SK-N-SH (cell line): Measurements from ENCODE around the gene OSBPL7. TPM values are rescaled to one million over a fixed set of nuclear protein-coding genes. Genes with fewer than 3 reads are reported as not detected.

Experiments
- CTCF ChIA-PET: fragments of 300-600, 350-600 bp; formaldehyde crosslinking; extraction: SDS; loops from one replicate; lab custom pipeline; 2021; lab: Yijun Ruan, JAX
- POLR2A ChIA-PET: fragments of 350-600 bp; sonication (Branson Sonifier 250); formaldehyde crosslinking; extraction: SDS; loops from one replicate; lab custom pipeline; 2020; ENCODE audit warnings: antibody characterized with exemption, inconsistent platforms; lab: Yijun Ruan, JAX
- DNase-seq: peaks from one replicate; pipeline ENCODE4 v3.0.0; 2012
- H2AFZ ChIP-seq: fragments of 200-600 bp; sonication (generic); 2 replicates; pipeline ENCODE4 v1.8.1; 2016; ENCODE audit warnings: antibody characterized with exemption, mild to moderate bottlenecking, low read depth
- H3F3A ChIP-seq: fragments of 200-600 bp; sonication (generic); replicated peaks from 2 replicates; pipeline ENCODE3; 2016; ENCODE audit warnings: antibody characterized with exemption, mild to moderate bottlenecking; ENCODE audit not compliant: insufficient read depth
- H3K27ac ChIP-seq, 2 experiments: fragments of 200-500 bp in 1 of 2; fragments of 200-600 bp in 1 of 2; sonication (Bioruptor generic) in 1 of 2; sonication (generic), shearing (Covaris generic) in 1 of 2; 2 replicates each; pipeline versions ENCODE4 v1.5.1 to v1.6.1; 2014 to 2016; ENCODE audit warnings: low read depth in 2 of 2, inconsistent platforms in 1 of 2, low read length in 1 of 2, mild to moderate bottlenecking in 1 of 2, mixed read lengths in 1 of 2
- H3K27me3 ChIP-seq: fragments of 200-600 bp; sonication (generic), shearing (Covaris generic); 2 replicates; pipeline ENCODE4 v1.6.1; 2016; ENCODE audit warnings: mixed run types; ENCODE audit not compliant: insufficient read depth
- H3K36me3 ChIP-seq, 2 experiments: fragments of 200-500 bp in 1 of 2; fragments of 200-600 bp in 1 of 2; sonication (Bioruptor generic) in 1 of 2; sonication (generic) in 1 of 2; replicated peaks in 1 of 2; 2 replicates each; pipeline versions ENCODE3 to v1.5.1; 2014 to 2016; ENCODE audit warnings: low read length in 1 of 2, mild to moderate bottlenecking in 1 of 2; ENCODE audit not compliant: insufficient read depth in 2 of 2, control insufficient read depth in 1 of 2
- H3K4me1 ChIP-seq, 2 experiments: fragments of 200-500 bp in 1 of 2; fragments of 200-600 bp in 1 of 2; sonication (Bioruptor generic) in 1 of 2; sonication (generic), shearing (Covaris generic) in 1 of 2; 2 replicates each; pipeline versions ENCODE4 v1.5.1 to v1.6.1; 2014 to 2016; ENCODE audit warnings: low read depth in 1 of 2, low read length in 1 of 2, mixed run types in 1 of 2; ENCODE audit not compliant: insufficient read depth in 2 of 2, control insufficient read depth in 1 of 2
- H3K4me2 ChIP-seq: fragments of 200-600 bp; sonication (generic), shearing (Covaris generic); 2 replicates; pipeline ENCODE4 v1.6.1; 2017; ENCODE audit warnings: mixed run types
- H3K4me3 ChIP-seq, 2 experiments: fragments of 200-500 bp in 1 of 2; fragments of 200-600 bp in 1 of 2; sonication (Bioruptor generic) in 1 of 2; sonication (generic), shearing (Covaris generic) in 1 of 2; 2 replicates each; pipeline versions ENCODE4 v1.5.1 to v1.8.1; 2014 to 2016; ENCODE audit warnings: low read depth in 2 of 2, inconsistent platforms in 1 of 2, low read length in 1 of 2, mild to moderate bottlenecking in 1 of 2, mixed read lengths in 1 of 2, moderate library complexity in 1 of 2
- H3K79me2 ChIP-seq: fragments of 200-600 bp; sonication (generic); 2 replicates; pipeline ENCODE4 v1.8.1; 2017; ENCODE audit warnings: mild to moderate bottlenecking; ENCODE audit not compliant: insufficient read depth
- H3K9ac ChIP-seq: fragments of 200-600 bp; sonication (generic); 2 replicates; pipeline ENCODE4 v1.6.1; 2017; ENCODE audit warnings: mixed run types
- H3K9me2 ChIP-seq: fragments of 200-600 bp; sonication (generic); 2 replicates; pipeline ENCODE4 v1.6.1; 2017; ENCODE audit warnings: mixed run types
- H3K9me3 ChIP-seq: fragments of 200-600 bp; sonication (generic); 2 replicates; pipeline ENCODE4 v1.6.1; 2017; ENCODE audit warnings: mixed run types, mild to moderate bottlenecking, moderate library complexity
- H4K20me1 ChIP-seq: fragments of 200-600 bp; sonication (generic); 2 replicates; pipeline ENCODE4 v1.6.1; 2017; ENCODE audit warnings: mild to moderate bottlenecking, mixed run types; ENCODE audit not compliant: insufficient read depth
- EP300 ChIP-seq, 2 experiments: IDR thresholded peaks; 2 replicates each; pipeline versions ENCODE4 v1.4.0 to v1.6.1; 2012; ENCODE audit warnings: borderline replicate concordance in 1 of 2, low read depth in 1 of 2, low read length in 1 of 2
- EZH2phosphoT487 ChIP-seq: fragments of 200-600 bp; sonication (generic); IDR thresholded peaks from 2 replicates; pipeline ENCODE4 v1.6.1; 2017; ENCODE audit warnings: low read depth, mixed run types, mild to moderate bottlenecking, antibody characterized with exemption, moderate library complexity, borderline replicate concordance
- MXI1 ChIP-seq: IDR thresholded peaks from 2 replicates; pipeline ENCODE4 v1.6.1; 2012; ENCODE audit warnings: mild to moderate bottlenecking, low read depth, low read length, improper control_type of control experiment
- RCOR1 ChIP-seq: fragments of 150-350 bp; IDR thresholded peaks from 2 replicates; pipeline ENCODE4 v1.6.1; 2017; ENCODE audit warnings: antibody characterized with exemption, low read length
- RXRA ChIP-seq: IDR thresholded peaks from 2 replicates; pipeline ENCODE4 v1.4.0; 2012; ENCODE audit warnings: low read depth, mild to moderate bottlenecking, borderline replicate concordance
- SMC3 ChIP-seq: IDR thresholded peaks from 2 replicates; pipeline ENCODE4 v1.6.1; 2012; ENCODE audit warnings: low read depth, low read length, improper control_type of control experiment
- TCF12 ChIP-seq: IDR thresholded peaks from 2 replicates; pipeline ENCODE4 v1.4.0; 2012
- TEAD4 ChIP-seq: IDR thresholded peaks from 2 replicates; pipeline ENCODE4 v1.4.0; 2012; ENCODE audit warnings: mild to moderate bottlenecking, borderline replicate concordance; ENCODE audit not compliant: insufficient read depth
- WGBS: methylation state at CpG from one replicate; pipeline ENCODE4 v1.1.6; 2017; ENCODE audit warnings: low lambda C conversion rate; 5-methylcytosine and 5-hydroxymethylcytosine counted together
- polyA plus RNA-seq, 3 experiments: library from polyadenylated mRNA; depleted of rRNA; stranded (reverse); fragments of >200 nt; gene quantifications; 2 replicates each; pipeline ENCODE4 v1.2.3, GENCODE V29; 2012
- TF ChIP-seq, protein P1 (sequence below): IDR thresholded peaks from 2 replicates; pipeline ENCODE4 v1.6.1; 2012; ENCODE audit warnings: mild to moderate bottlenecking, low read depth, low read length, moderate library complexity
- TF ChIP-seq, protein P2 (sequence below): fragments of 150-350 bp; IDR thresholded peaks from 2 replicates; pipeline ENCODE4 v1.6.1; 2017; ENCODE audit warnings: antibody characterized with exemption, low read length, low read depth, borderline replicate concordance

Gene OSBPL7
- polyA plus RNA-seq, 1 of the 3 experiments (the other 2 are of a cell fraction) = 23.7 TPM

DNA sequence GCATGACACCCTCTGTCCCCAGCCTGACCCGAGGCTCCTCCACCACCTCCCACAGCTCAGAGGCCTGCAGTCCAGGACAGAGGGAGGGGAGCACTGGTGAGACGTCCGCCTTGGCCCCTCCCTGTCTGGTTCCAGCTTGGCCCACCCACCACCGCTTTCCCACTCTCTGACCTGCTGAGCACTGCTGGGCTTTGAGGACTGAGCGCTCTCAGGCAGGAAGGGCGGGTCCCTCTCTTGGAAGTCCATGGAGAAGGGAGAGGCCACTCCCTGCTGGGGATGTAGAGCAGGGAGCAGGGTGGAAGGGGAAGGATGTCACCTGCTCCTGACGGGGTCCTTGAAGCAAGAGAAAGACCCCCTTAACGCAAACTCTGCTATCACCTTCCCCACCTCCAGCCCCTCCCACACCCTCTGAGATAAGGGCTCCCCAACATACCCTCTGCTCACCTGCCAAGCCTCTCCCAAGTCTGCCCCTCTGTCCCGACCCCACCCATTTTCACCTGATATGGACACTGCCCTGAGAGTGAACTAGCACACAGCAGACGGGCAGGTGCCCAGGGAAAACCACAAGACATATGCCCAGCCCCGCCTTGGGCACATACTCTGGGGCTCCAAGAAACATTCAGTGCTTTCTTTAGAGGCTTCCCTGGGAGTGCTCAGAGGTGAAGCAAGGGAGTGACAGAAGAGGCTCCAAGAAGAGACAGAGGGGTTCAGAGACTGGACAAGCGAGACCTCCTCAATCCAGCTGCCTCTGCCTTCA lies 1.4 kb downstream of the OSBPL7 start (continued):
- TF ChIP-seq, protein P1, sequence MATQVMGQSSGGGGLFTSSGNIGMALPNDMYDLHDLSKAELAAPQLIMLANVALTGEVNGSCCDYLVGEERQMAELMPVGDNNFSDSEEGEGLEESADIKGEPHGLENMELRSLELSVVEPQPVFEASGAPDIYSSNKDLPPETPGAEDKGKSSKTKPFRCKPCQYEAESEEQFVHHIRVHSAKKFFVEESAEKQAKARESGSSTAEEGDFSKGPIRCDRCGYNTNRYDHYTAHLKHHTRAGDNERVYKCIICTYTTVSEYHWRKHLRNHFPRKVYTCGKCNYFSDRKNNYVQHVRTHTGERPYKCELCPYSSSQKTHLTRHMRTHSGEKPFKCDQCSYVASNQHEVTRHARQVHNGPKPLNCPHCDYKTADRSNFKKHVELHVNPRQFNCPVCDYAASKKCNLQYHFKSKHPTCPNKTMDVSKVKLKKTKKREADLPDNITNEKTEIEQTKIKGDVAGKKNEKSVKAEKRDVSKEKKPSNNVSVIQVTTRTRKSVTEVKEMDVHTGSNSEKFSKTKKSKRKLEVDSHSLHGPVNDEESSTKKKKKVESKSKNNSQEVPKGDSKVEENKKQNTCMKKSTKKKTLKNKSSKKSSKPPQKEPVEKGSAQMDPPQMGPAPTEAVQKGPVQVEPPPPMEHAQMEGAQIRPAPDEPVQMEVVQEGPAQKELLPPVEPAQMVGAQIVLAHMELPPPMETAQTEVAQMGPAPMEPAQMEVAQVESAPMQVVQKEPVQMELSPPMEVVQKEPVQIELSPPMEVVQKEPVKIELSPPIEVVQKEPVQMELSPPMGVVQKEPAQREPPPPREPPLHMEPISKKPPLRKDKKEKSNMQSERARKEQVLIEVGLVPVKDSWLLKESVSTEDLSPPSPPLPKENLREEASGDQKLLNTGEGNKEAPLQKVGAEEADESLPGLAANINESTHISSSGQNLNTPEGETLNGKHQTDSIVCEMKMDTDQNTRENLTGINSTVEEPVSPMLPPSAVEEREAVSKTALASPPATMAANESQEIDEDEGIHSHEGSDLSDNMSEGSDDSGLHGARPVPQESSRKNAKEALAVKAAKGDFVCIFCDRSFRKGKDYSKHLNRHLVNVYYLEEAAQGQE = no peak
- TF ChIP-seq SMC3 (no peak), RXRA (no peak), MXI1 (no peak), TEAD4 (no peak), TCF12 (no peak), RCOR1 (no peak), EZH2phosphoT487 (no peak)
- TF ChIP-seq, protein P2, sequence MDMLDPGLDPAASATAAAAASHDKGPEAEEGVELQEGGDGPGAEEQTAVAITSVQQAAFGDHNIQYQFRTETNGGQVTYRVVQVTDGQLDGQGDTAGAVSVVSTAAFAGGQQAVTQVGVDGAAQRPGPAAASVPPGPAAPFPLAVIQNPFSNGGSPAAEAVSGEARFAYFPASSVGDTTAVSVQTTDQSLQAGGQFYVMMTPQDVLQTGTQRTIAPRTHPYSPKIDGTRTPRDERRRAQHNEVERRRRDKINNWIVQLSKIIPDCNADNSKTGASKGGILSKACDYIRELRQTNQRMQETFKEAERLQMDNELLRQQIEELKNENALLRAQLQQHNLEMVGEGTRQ = no peak

- Histone ChIP-seq H3K9me3 (no peaks in the 10 kb centered on the region), H3K27me3 (no peaks in the 10 kb centered on the region), H3K36me3 (peaks cover 15 to 54% of the 10 kb centered on the region in 2 experiments), H2AFZ (no peak overlapping the region), H3K4me3 (no peak overlapping the region), H3F3A (peaks cover 7% of the 10 kb centered on the region), H3K9me2 (no peaks in the 10 kb centered on the region), H4K20me1 (no peaks in the 10 kb centered on the region), H3K27ac (no peak overlapping the region), H3K4me2 (no peak overlapping the region), H3K79me2 (peaks cover 12% of the 10 kb centered on the region; the same call in 1 of the 2 replicates), H3K4me1 (peaks cover 11 to 26% of the 10 kb centered on the region in 2 experiments; a peak in 3 of 4 replicates), H3K9ac (no peak overlapping the region)
- WGBS = 86% methylated on average over 7 of the region's 10 CpGs
- ChIA-PET CTCF (interaction anchor here (1.3 to 4.1 kb wide), 2 partner anchors 16 to 23 kb away, joined by 4 to 40 read pairs; partner anchors contain the start of gene SCRN2), POLR2A (no interaction called here)
- no peak for DNase-seq
- no peak for TF ChIP-seq EP300 (IDR thresholded peaks at IDR 0.05; ENCODE audit: borderline replicate concordance in 1 of 2, low read depth in 1 of 2, low read length in 1 of 2)
Observed at GRCh38 chr17:47819475-47819874, 2.1 kb downstream of the OSBPL7 start.
